MM.1S (cell line): Measurements from ENCODE around the gene TTC34.

Experiments
- DNase-seq: peaks from one replicate; pipeline ENCODE4 v3.0.0-alpha.2; 2015
- H2AFZ ChIP-seq: fragments of 300-600 bp; sonication (generic); 2 replicates; pipeline ENCODE4 v1.6.0; 2016; ENCODE audit warnings: antibody characterized with exemption, low read length
- H3F3A ChIP-seq: fragments of 300-600 bp; sonication (generic); 2 replicates; pipeline ENCODE4 v1.6.1; 2016; ENCODE audit warnings: mild to moderate bottlenecking, antibody characterized with exemption, low read length, moderate library complexity, mixed read lengths; ENCODE audit not compliant: insufficient read depth
- H3K27ac ChIP-seq: fragments of 300-600 bp; sonication (generic); 2 replicates; pipeline ENCODE4 v1.5.1; 2016; ENCODE audit warnings: mild to moderate bottlenecking, low read length
- H3K27me3 ChIP-seq: fragments of 300-600 bp; sonication (generic); replicated peaks from 2 replicates; pipeline ENCODE4 v1.6.0; 2016; ENCODE audit warnings: low read length; ENCODE audit not compliant: insufficient read depth
- H3K36me3 ChIP-seq: fragments of 300-600 bp; sonication (generic); replicated peaks from 2 replicates; pipeline ENCODE4 v1.6.1; 2016; ENCODE audit warnings: mild to moderate bottlenecking, low read length, mixed read lengths; ENCODE audit not compliant: insufficient read depth
- H3K4me1 ChIP-seq: fragments of 300-600 bp; sonication (generic); 2 replicates; pipeline ENCODE4 v1.6.1; 2016; ENCODE audit warnings: low read length, mixed read lengths
- H3K4me2 ChIP-seq: fragments of 300-600 bp; sonication (generic); 2 replicates; pipeline ENCODE4 v1.6.0; 2016; ENCODE audit warnings: low read depth, low read length
- H3K4me3 ChIP-seq: fragments of 300-600 bp; sonication (generic); 2 replicates; pipeline ENCODE4 v1.5.1; 2016; ENCODE audit warnings: low read length, mixed read lengths
- H3K79me2 ChIP-seq: fragments of 300-600 bp; sonication (generic); 2 replicates; pipeline ENCODE4 v1.6.1; 2016; ENCODE audit warnings: mixed run types, low read length, mixed read lengths
- H3K9ac ChIP-seq: fragments of 300-600 bp; sonication (generic); 2 replicates; pipeline ENCODE4 v1.6.1; 2016; ENCODE audit warnings: low read length, mixed read lengths
- H3K9me2 ChIP-seq: fragments of 300-600 bp; sonication (generic); replicated peaks from 2 replicates; pipeline ENCODE4 v1.6.1; 2016; ENCODE audit warnings: mild to moderate bottlenecking, low read length, mixed read lengths; ENCODE audit not compliant: insufficient read depth
- H3K9me3 ChIP-seq: fragments of 300-600 bp; sonication (generic); replicated peaks from 2 replicates; pipeline ENCODE4 v1.6.1; 2016; ENCODE audit warnings: mild to moderate bottlenecking, low read length, mixed read lengths; ENCODE audit not compliant: insufficient read depth
- H4K20me1 ChIP-seq: fragments of 300-600 bp; sonication (generic); 2 replicates; pipeline ENCODE4 v1.6.1; 2016; ENCODE audit warnings: mild to moderate bottlenecking, low read length, moderate library complexity, mixed read lengths; ENCODE audit not compliant: insufficient read depth
- EZH2 ChIP-seq: fragments of 300-600 bp; sonication (generic); optimal IDR thresholded peaks from 2 replicates; pipeline ENCODE3; 2017; ENCODE audit warnings: low read depth, mild to moderate bottlenecking, antibody characterized with exemption, low read length, mixed read lengths
- EZH2phosphoT487 ChIP-seq: fragments of 300-600 bp; sonication (generic); IDR thresholded peaks from 2 replicates; pipeline ENCODE4 v1.6.1; 2018; ENCODE audit warnings: antibody characterized with exemption, low read length
- TF ChIP-seq, protein P1 (sequence below): fragments of 300-600 bp; sonication (generic); IDR thresholded peaks from 2 replicates; pipeline ENCODE4 v1.5.1; 2016; ENCODE audit warnings: antibody characterized with exemption, low read length, mixed read lengths

The TTC34 gene

DNA sequence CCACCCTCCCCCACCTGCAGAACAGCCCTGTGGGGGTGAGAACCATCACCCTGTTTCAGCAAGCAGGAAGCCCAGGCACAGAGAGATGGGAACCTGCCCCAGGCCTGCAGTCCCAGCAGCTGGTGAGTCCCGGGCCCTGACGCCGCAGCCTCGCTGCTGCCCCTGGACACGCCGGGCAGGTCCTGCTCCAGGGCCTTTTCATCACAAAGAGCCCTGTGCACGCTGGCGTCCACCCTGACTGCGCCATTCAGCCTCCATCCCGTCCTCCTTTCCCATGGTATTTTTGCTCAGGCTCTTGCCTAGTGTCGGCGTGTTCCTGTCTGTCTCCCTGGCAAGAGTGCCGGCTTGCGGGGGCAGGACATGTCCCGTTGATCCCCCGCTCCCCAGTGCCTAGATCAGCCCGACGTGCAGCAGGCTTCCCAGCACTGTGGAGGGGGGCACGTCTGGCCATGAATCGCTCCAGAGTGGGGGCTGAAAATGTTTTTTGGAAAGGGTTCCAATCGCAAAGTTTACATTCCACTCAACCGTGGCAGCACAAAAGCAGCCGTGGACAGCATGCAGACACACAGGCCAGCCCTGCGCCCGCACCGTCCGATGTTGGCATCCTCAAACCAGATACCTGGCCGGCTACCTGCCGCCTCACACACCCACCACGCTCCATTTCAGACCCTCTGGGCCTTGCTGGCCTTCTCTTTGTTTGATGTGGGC is 6.3 kb upstream of the TTC34 start:
- no peak for DNase-seq
- TF ChIP-seq, protein P1, sequence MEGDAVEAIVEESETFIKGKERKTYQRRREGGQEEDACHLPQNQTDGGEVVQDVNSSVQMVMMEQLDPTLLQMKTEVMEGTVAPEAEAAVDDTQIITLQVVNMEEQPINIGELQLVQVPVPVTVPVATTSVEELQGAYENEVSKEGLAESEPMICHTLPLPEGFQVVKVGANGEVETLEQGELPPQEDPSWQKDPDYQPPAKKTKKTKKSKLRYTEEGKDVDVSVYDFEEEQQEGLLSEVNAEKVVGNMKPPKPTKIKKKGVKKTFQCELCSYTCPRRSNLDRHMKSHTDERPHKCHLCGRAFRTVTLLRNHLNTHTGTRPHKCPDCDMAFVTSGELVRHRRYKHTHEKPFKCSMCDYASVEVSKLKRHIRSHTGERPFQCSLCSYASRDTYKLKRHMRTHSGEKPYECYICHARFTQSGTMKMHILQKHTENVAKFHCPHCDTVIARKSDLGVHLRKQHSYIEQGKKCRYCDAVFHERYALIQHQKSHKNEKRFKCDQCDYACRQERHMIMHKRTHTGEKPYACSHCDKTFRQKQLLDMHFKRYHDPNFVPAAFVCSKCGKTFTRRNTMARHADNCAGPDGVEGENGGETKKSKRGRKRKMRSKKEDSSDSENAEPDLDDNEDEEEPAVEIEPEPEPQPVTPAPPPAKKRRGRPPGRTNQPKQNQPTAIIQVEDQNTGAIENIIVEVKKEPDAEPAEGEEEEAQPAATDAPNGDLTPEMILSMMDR = no peak
- TF ChIP-seq EZH2phosphoT487 = no peak
- no peak for TF ChIP-seq EZH2

GRCh38 chr1:2807036-2807435 is 5.5 kb upstream of the TTC34 start:
- Histone ChIP-seq H4K20me1 (no peaks in the 10 kb centered on the region), H3K36me3 (no peaks in the 10 kb centered on the region), H3K4me1 (no peaks in the 10 kb centered on the region)

More for the DNA sequence above, 6.3 kb upstream of the TTC34 start:
- no peaks in the 10 kb centered on the region for H3K9me2 ChIP-seq
- H3K36me3 ChIP-seq = no peaks in the 10 kb centered on the region
- H3K4me3 ChIP-seq = no peak overlapping the region
- no peaks in the 10 kb centered on the region for H3K4me1 ChIP-seq
- no peak overlapping the region for H3K4me2 ChIP-seq
- H3K79me2 ChIP-seq = no peaks in the 10 kb centered on the region
- no peak overlapping the region for H3K9ac ChIP-seq
- no peaks in the 10 kb centered on the region for H3K9me3 ChIP-seq
- no peak overlapping the region for H2AFZ ChIP-seq
- H3K27me3 ChIP-seq = peaks cover 96% of the 10 kb centered on the region
- no peaks in the 10 kb centered on the region for H4K20me1 ChIP-seq
- no peaks in the 10 kb centered on the region for H3F3A ChIP-seq
- no peak overlapping the region for H3K27ac ChIP-seq

DNA sequence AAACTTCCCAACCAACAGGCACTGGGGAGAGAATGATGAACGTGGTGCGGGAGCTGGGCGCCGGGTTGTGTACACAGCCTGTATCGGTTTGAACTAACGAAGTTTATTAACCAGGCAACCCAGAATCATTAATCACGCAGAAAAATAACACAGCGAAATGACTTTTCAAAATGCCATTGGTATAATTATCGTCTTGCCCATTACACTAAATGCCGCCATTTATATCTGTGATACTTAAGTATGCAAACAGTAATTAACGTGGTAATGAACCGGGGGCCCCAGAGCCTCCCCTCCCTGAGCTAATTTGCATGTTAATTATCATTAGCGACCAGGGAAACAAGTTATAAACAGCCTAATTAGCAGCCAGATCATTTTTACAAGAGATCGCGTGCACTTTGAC is 5.1 kb upstream of the TTC34 start:
- Histone ChIP-seq H2AFZ (no peak overlapping the region), H3K4me2 (no peak overlapping the region), H3F3A (no peaks in the 10 kb centered on the region), H3K4me1 (no peaks in the 10 kb centered on the region), H3K27me3 (peaks cover 96% of the 10 kb centered on the region), H3K4me3 (no peak overlapping the region), H3K9me2 (no peaks in the 10 kb centered on the region), H4K20me1 (no peaks in the 10 kb centered on the region), H3K79me2 (no peaks in the 10 kb centered on the region), H3K36me3 (no peaks in the 10 kb centered on the region), H3K9ac (no peak overlapping the region), H3K27ac (no peak overlapping the region), H3K9me3 (no peaks in the 10 kb centered on the region)
- no peak for DNase-seq
- TF ChIP-seq, protein P1 = no peak
- no peak for TF ChIP-seq EZH2
- no peak for TF ChIP-seq EZH2phosphoT487

More at GRCh38 chr1:2807036-2807435, 5.5 kb upstream of the TTC34 start:
- no peak overlapping the region for H2AFZ ChIP-seq
- no peak for DNase-seq
- no peak overlapping the region for H3K4me3 ChIP-seq
- TF ChIP-seq EZH2 (no peak), EZH2phosphoT487 (no peak)
- TF ChIP-seq, protein P1 = no peak
- no peaks in the 10 kb centered on the region for H3F3A ChIP-seq
- no peaks in the 10 kb centered on the region for H3K9me3 ChIP-seq
- peaks cover 96% of the 10 kb centered on the region for H3K27me3 ChIP-seq
- no peaks in the 10 kb centered on the region for H3K79me2 ChIP-seq
- H3K4me2 ChIP-seq = no peak overlapping the region
- H3K27ac ChIP-seq = no peak overlapping the region
- no peaks in the 10 kb centered on the region for H3K9me2 ChIP-seq
- no peak overlapping the region for H3K9ac ChIP-seq
